ENCODE results near the gene ATXN2. TPM values are rescaled to one million over a fixed set of nuclear protein-coding genes. Genes with fewer than 3 reads are reported as not detected.
"Not testable (repeated sequence)": the region's sequence is repeated elsewhere in the genome, so short reads cannot be mapped to it uniquely, and the experiment has no call there.

ATXN2 gene
- 10.1 and 14.7 TPM in 2 replicates for total RNA-seq (2014; rRNA removed; shearing (Covaris generic))

GRCh38 chr12:111598637-111599452 lies at the start of gene ATXN2:
Gene ATXN2, minus strand, starts transcription at chr12:111599315. Its CDS starts 281 bp downstream, at chr12:111599034.
- DNase-seq (ENCODE audit: low read depth), result peak; percentile 79

GRCh38 chr12:111645433-111645832 lies 46.3 kb upstream of the ATXN2 start:
- DNase-seq (ENCODE audit: low read depth), result no peak

- no peak for DNase-seq (ENCODE audit: low read depth)
Measured at GRCh38 chr12:111643427-111643826, 44.3 kb upstream of the ATXN2 start.

GRCh38 chr12:111642681-111643426 lies 43.7 kb upstream of the ATXN2 start:
- no peak for DNase-seq (ENCODE audit: low read depth)

GRCh38 chr12:111640506-111640905 lies 41.4 kb upstream of the ATXN2 start:
- DNase-seq (ENCODE audit: low read depth), result no peak

GRCh38 chr12:111638556-111638955 lies 39.4 kb upstream of the ATXN2 start:
- no peak for DNase-seq (ENCODE audit: low read depth)

- DNase-seq (ENCODE audit: low read depth), result no peak
Measured at GRCh38 chr12:111636209-111636945, 37.3 kb upstream of the ATXN2 start.

- DNase-seq (ENCODE audit: low read depth), result no peak
Measured at GRCh38 chr12:111635524-111635923, 36.4 kb upstream of the ATXN2 start.

GRCh38 chr12:111628505-111629260 lies 29.6 kb upstream of the ATXN2 start:
- no peak for DNase-seq (ENCODE audit: low read depth)

GRCh38 chr12:111626230-111626629 lies 27.1 kb upstream of the ATXN2 start:
- DNase-seq (ENCODE audit: low read depth), result no peak

GRCh38 chr12:111624540-111624939 lies 25.4 kb upstream of the ATXN2 start:
- peak; percentile 14 for DNase-seq (ENCODE audit: low read depth)

GRCh38 chr12:111617841-111618240 lies 18.7 kb upstream of the ATXN2 start:
- not testable (repeated sequence) for DNase-seq (ENCODE audit: low read depth)

GRCh38 chr12:111616177-111616623 lies 17.1 kb upstream of the ATXN2 start:
- no peak for DNase-seq (ENCODE audit: low read depth)

GRCh38 chr12:111607239-111607638 lies 8.1 kb upstream of the ATXN2 start:
- no peak for DNase-seq (ENCODE audit: low read depth)

GRCh38 chr12:111606767-111607230 lies 7.7 kb upstream of the ATXN2 start:
- DNase-seq (ENCODE audit: low read depth), result no peak

- DNase-seq (ENCODE audit: low read depth), result no peak
Measured at GRCh38 chr12:111605911-111606766, 7.0 kb upstream of the ATXN2 start.

- DNase-seq (ENCODE audit: low read depth), result not testable (repeated sequence)
Measured at GRCh38 chr12:111602857-111603256, 3.7 kb upstream of the ATXN2 start.

GRCh38 chr12:111602348-111602747 lies 3.2 kb upstream of the ATXN2 start:
- no peak for DNase-seq (ENCODE audit: low read depth)

- not testable (repeated sequence) for DNase-seq (ENCODE audit: low read depth)
Measured at GRCh38 chr12:111600986-111601385, 1.9 kb upstream of the ATXN2 start.

- no peak for DNase-seq (ENCODE audit: low read depth)
Measured at GRCh38 chr12:111600205-111600642, 1.1 kb upstream of the ATXN2 start.

All from Daoy (cell line).